GM12878 (cell line): ENCODE results near the gene AGAP1.

Experiments
- BHLHE40 ChIP-seq, 2 experiments: fragments of 450-650 bp in 1 of 2; IDR thresholded peaks; 2 replicates each; pipeline ENCODE4 v1.6.1; 2011 to 2017; ENCODE audit warnings: low read depth in 2 of 2, borderline replicate concordance in 1 of 2, improper control_type of control experiment in 1 of 2, low read length in 1 of 2, mild to moderate bottlenecking in 1 of 2
- CTCF ChIP-seq, 3 experiments: IDR thresholded peaks in 2 of 3; conservative IDR thresholded peaks in 1 of 3; 2 replicates each; pipeline ENCODE4 v1.5.1; 2011; ENCODE audit warnings: low read depth in 3 of 3, low read length in 3 of 3, mild to moderate bottlenecking in 3 of 3, control low read depth in 2 of 3, moderate library complexity in 2 of 3, inconsistent platforms in 1 of 3, mixed read lengths in 1 of 3; ENCODE audit not compliant: control insufficient read depth in 2 of 3, insufficient read depth in 1 of 3; ENCODE audit errors: extremely low read depth in 1 of 3
- EGR1 ChIP-seq, 2 experiments: IDR thresholded peaks; 1 replicate in 1 of 2; 2 replicates in 1 of 2; pipeline ENCODE4 v1.6.1; 2011 to 2012; ENCODE audit warnings: low read depth in 2 of 2, low read length in 2 of 2, borderline replicate concordance in 1 of 2, mild to moderate bottlenecking in 1 of 2, moderate library complexity in 1 of 2
- MAX ChIP-seq: IDR thresholded peaks from 2 replicates; pipeline ENCODE4 v1.6.1; 2012; ENCODE audit warnings: low read depth, low read length, improper control_type of control experiment
- MXI1 ChIP-seq: fragments of 150-350 bp; IDR thresholded peaks from 2 replicates; pipeline ENCODE4 v1.6.1; 2011; ENCODE audit warnings: low read depth, mild to moderate bottlenecking, inconsistent platforms, low read length, improper control_type of control experiment
- NFYB ChIP-seq: IDR thresholded peaks from 2 replicates; pipeline ENCODE4 v1.6.1; 2011; ENCODE audit warnings: low read depth, mild to moderate bottlenecking, low read length, improper control_type of control experiment, moderate library complexity; ENCODE audit not compliant: insufficient read depth
- POLR2A ChIP-seq: IDR thresholded peaks from 2 replicates; pipeline ENCODE4 v1.6.1; 2011; ENCODE audit warnings: low read depth, mild to moderate bottlenecking, low read length
- REST ChIP-seq: IDR thresholded peaks from 2 replicates; pipeline ENCODE4 v1.6.1; 2012; ENCODE audit warnings: mild to moderate bottlenecking, low read depth, low read length
- SIN3A ChIP-seq: IDR thresholded peaks from 2 replicates; pipeline ENCODE4 v1.6.1; 2012; ENCODE audit warnings: low read depth, low read length, improper control_type of control experiment
- SMC3 ChIP-seq: IDR thresholded peaks from 2 replicates; pipeline ENCODE4 v1.6.1; 2011; ENCODE audit warnings: low read length, improper control_type of control experiment, borderline replicate concordance
- SP1 ChIP-seq: IDR thresholded peaks from one replicate; pipeline ENCODE4 v1.6.1; 2011; ENCODE audit warnings: low read depth, low read length
- TCF12 ChIP-seq: IDR thresholded peaks from 2 replicates; pipeline ENCODE4 v1.6.1; 2011; ENCODE audit warnings: low read depth, mild to moderate bottlenecking, low read length
- ZBTB33 ChIP-seq: fragments of 450-650 bp; IDR thresholded peaks from 2 replicates; pipeline ENCODE4 v1.6.1; 2017; ENCODE audit warnings: mild to moderate bottlenecking

- TF ChIP-seq TCF12 (no peak), SMC3 (no peak), MAX (no peak), SP1 (no peak), NFYB (no peak), POLR2A (no peak), SIN3A (no peak), BHLHE40 (IDR thresholded peaks at IDR 0.05; ENCODE audit: borderline replicate concordance in 1 of 2, low read depth in 2 of 2, low read length in 1 of 2) (no peak), CTCF (IDR thresholded peaks at IDR 0.05 in 2 of 3, conservative IDR thresholded peaks at IDR 0.05 in 1 of 3; ENCODE audit: control insufficient read depth in 2 of 3, extremely low read depth in 1 of 3, insufficient read depth in 1 of 3, low read depth in 3 of 3, low read length in 3 of 3) (no peak), MXI1 (no peak), EGR1 (IDR thresholded peaks at IDR 0.05; ENCODE audit: borderline replicate concordance in 1 of 2, low read depth in 2 of 2, low read length in 2 of 2) (no peak), REST (no peak), ZBTB33 (no peak)
Measured at GRCh38 chr2:236160366-236161081, 666.7 kb downstream of the AGAP1 start.
